RWPE1 (cell line): ENCODE measurements around the gene CASZ1.

ENCODE experiments used
- CTCF ChIA-PET: fragments of 350-600 bp; sonication (Branson Sonifier 250); formaldehyde crosslinking; extraction: SDS; loops from one replicate; lab custom pipeline; 2021; lab: Yijun Ruan, JAX
- POLR2A ChIA-PET: fragments of 400-600 bp; formaldehyde crosslinking; extraction: SDS; loops from one replicate; lab custom pipeline; 2020; ENCODE audit warnings: antibody characterized with exemption; ENCODE audit not compliant: low non-redundant PET; lab: Yijun Ruan, JAX
- DNase-seq: peaks from one replicate; pipeline ENCODE4 v3.0.0; 2012; ENCODE audit warnings: low spot score
- H3K27ac ChIP-seq: fragments of 450-650 bp; 2 replicates; pipeline ENCODE4 v1.5.1; 2017
- TF ChIP-seq, protein P1 (sequence below): fragments of 450-650 bp; conservative IDR thresholded peaks from 2 replicates; pipeline ENCODE4 v1.5.1; 2017; ENCODE audit warnings: low read depth, mild to moderate bottlenecking

The CASZ1 gene

DNA sequence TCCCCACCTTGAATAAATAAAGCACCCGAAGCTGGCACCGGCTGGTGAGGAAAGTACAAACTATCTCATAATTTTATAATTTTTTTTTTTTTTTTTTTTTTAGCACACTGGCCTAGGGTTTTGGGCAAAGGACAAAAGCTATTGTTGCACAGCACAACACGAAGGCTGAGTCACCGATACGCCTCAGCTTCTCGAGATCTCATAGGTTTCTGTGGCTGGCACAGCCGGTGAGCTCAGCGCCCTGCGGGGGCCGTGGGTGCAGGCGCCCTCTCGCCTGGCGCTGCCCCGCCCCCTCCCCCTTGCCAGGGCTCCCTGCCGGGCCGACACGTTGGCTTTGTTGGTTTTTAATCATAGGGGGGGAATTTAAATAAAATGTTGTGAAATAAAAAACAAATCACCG lies 17.2 kb downstream of the CASZ1 start:
- CTCF ChIA-PET: interaction anchor here (0.5 kb wide), 1 partner anchor 255 kb away, joined by 5 read pairs; no protein-coding TSS in a partner anchor
- POLR2A ChIA-PET: interaction anchor here (0.6 kb wide), 1 partner anchor 146 kb away, joined by 4 read pairs; no protein-coding TSS in a partner anchor
- peak; percentile 89 for DNase-seq
- TF ChIP-seq, protein P1, sequence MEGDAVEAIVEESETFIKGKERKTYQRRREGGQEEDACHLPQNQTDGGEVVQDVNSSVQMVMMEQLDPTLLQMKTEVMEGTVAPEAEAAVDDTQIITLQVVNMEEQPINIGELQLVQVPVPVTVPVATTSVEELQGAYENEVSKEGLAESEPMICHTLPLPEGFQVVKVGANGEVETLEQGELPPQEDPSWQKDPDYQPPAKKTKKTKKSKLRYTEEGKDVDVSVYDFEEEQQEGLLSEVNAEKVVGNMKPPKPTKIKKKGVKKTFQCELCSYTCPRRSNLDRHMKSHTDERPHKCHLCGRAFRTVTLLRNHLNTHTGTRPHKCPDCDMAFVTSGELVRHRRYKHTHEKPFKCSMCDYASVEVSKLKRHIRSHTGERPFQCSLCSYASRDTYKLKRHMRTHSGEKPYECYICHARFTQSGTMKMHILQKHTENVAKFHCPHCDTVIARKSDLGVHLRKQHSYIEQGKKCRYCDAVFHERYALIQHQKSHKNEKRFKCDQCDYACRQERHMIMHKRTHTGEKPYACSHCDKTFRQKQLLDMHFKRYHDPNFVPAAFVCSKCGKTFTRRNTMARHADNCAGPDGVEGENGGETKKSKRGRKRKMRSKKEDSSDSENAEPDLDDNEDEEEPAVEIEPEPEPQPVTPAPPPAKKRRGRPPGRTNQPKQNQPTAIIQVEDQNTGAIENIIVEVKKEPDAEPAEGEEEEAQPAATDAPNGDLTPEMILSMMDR: no peak
- H3K27ac ChIP-seq: peak overlapping the region; percentile 73

DNA sequence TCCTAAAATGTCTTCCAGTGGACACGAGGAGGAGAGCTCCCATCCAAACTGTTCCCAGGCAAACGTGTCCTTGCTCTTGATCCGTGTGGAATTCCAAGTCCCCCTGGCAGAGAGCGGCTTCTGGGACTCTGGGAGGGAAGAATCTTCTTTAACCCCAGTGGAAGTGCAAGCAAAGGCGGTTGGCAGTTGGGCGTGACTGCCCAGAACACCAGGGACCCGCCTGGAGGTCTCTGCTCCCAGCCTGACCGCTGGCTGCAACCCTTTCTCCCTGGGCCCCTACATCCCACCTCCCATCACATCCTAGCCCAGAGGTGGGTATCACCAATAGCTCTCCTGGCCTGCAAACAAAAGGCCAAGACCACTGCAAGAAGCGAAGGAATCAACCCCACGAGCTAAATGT lies 17.8 kb downstream of the CASZ1 start:
- no peak for DNase-seq
- TF ChIP-seq, protein P1: no peak
- POLR2A ChIA-PET: no interaction called here
- CTCF ChIA-PET: interaction anchor here (0.5 kb wide), 1 partner anchor 15 kb away, joined by 3 read pairs; no protein-coding TSS in a partner anchor
- H3K27ac ChIP-seq: peak overlapping the region; percentile 73

DNA sequence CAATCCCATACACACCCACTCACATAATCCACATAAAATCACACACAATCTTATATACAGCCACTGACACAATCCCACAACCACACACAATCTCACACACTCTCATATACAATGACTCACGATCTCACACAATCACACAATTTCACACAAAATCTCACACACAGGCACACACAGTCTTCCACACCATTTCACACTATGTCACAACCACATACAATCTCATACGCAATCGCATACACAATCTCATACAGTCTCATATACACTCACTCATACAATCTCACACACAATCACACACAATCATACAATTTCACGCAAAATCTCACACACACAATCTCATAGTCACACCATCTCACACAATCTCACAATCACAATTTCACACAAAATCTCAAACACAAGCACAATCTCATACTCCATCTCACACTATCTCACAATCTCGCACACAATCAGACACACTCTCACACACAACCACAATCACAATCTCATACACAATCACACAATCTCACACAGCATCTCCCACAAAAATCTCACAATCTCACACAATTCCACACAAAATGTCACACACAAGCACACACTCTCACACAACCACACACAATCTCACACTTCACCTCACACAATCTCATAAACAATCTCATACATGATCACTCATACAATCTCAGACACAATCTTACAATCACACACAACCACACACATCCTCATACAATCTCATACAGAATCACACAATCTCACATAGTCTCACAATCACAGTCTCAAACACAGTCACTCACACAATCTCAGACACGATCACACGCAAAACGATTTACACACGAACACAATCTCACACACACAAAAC lies 18.5 kb downstream of the CASZ1 start:
- no peak overlapping the region for H3K27ac ChIP-seq
- ChIA-PET CTCF (interaction anchor here (0.5 kb wide), 1 partner anchor 15 kb away, joined by 3 read pairs; no protein-coding TSS in a partner anchor), POLR2A (no interaction called here)
- DNase-seq: no peak
- TF ChIP-seq, protein P1: no peak

DNA sequence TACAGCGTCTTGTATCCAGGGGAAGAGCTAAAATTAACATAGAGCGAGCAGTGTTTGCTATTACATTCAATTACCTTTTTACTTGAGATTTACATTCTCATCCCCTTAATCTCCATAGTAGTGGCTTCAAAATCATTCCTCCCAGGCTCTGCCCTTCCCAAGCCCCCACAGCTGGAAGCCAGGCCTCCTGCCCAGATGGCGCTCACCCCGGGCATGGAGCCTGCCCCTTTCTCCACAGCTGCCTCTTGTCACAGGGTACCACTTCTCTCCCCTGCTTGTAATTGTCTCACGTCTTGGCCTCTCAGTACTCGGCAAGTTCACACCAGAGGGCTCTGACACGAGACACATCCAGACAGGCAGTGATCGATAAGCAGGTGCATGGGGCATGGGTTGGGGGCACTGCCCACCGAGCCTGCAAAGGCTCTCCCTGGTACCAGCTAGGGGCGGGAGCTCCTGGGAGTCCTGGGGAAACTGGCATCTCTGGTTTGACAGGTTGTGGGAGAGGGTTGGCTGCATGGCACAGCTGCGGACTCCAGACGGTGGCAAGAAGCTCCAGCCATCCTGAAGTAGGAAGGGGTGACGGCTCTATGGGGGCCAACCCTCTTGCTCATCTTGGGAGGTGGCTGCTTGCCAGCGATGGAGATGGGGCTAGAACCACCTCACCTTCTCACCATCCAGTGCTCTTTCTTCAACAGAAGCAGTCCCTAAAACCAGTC lies 20.1 kb downstream of the CASZ1 start:
- ChIA-PET POLR2A (no interaction called here), CTCF (interaction anchor here (1.4 kb wide), 1 partner anchor 91 kb away, joined by 3 read pairs; no protein-coding TSS in a partner anchor)
- DNase-seq: no peak
- TF ChIP-seq, protein P1: no peak
- H3K27ac ChIP-seq: no peak overlapping the region

DNA sequence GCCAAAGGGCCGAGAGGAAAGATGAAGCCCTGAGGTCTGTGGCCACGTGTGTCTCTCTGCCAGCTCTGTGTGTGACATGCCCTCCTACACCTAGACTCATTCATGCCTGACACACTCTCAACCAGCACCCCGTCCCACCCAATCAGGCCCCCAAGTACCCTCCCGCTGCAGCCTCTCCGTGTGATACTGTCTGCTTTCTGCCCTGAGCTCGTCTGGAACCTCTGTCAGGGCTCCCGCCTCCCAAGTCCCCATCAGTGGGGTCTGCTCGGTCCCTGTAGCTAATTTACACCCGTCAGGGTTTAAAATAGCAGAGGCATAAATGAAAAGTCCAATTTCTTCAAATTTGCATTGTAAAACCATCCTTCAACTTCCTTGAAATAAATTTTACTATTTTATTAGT lies 20.7 kb downstream of the CASZ1 start:
- no peak for DNase-seq
- TF ChIP-seq, protein P1: no peak
- no peak overlapping the region for H3K27ac ChIP-seq
- ChIA-PET CTCF (interaction anchor here (1.4 kb wide), 1 partner anchor 92 kb away, joined by 3 read pairs; no protein-coding TSS in a partner anchor), POLR2A (no interaction called here)

DNA sequence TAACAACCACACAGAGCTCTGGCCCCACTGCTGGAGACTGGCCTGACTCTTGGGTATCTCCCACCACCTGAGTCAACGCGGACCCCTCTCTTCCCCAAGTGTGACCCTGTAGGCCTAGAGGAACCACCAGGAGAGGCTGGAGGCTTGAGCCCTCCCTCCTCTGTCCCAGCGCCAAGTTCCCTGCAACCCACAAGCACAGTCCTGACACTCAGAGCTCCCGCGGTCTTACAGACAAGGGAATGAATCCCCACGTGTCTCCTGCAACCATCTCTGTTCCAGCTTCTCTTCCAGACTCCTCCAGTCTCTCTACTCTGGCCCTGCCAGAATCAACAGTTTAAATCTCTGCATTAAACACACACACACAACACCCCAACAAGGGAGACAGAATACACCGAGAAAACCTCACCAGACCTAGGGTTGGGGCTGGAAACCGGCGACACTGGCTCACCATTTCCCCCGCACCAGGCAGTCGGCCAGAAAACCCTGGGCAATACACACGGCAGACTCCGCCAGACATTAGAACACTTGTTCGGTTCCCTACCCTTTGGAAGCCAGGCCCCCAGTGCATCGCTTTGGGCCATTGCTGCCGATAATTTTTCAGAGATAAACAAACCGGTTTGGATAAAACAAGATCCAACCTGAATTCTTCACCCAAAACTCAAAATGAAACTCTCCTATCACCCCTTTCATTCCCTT lies 21.7 kb downstream of the CASZ1 start:
- ChIA-PET POLR2A (no interaction called here), CTCF (interaction anchor here (0.7 kb wide), 1 partner anchor 136 kb away, joined by 4 read pairs; no protein-coding TSS in a partner anchor)
- TF ChIP-seq, protein P1: no peak
- DNase-seq: no peak
- H3K27ac ChIP-seq: no peak overlapping the region
